Karpas-422 (cell line): ENCODE measurements around the gene TPX2. TPM values are rescaled to one million over a fixed set of nuclear protein-coding genes. Genes with fewer than 3 reads are reported as not detected.
A peak's percentile ranks its signal among the peaks of the same experiment; 100 is the strongest.

ENCODE experiments used
- DNase-seq: peaks from one replicate; pipeline ENCODE4 v3.0.0-alpha.2; 2015
- H2AFZ ChIP-seq: fragments of 200-600 bp; sonication (generic); 2 replicates; pipeline ENCODE4 v1.6.1; 2014; ENCODE audit warnings: antibody characterized with exemption, low read length, mixed read lengths
- H3K27ac ChIP-seq: fragments of 200-600 bp; sonication (generic); 2 replicates; pipeline ENCODE4 v1.5.1; 2014; ENCODE audit warnings: mild to moderate bottlenecking, low read length, moderate library complexity
- H3K27me3 ChIP-seq: fragments of 200-600 bp; sonication (generic); 2 replicates; pipeline ENCODE4 v1.6.1; 2014; ENCODE audit warnings: low read length, mixed read lengths
- H3K36me3 ChIP-seq: fragments of 200-600 bp; sonication (generic); 2 replicates; pipeline ENCODE4 v1.6.1; 2014; ENCODE audit warnings: low read length, mixed read lengths; ENCODE audit not compliant: insufficient read depth
- H3K4me1 ChIP-seq: fragments of 200-600 bp; sonication (generic); 2 replicates; pipeline ENCODE4 v1.6.1; 2014; ENCODE audit warnings: mild to moderate bottlenecking, low read length, mixed read lengths
- H3K4me2 ChIP-seq: fragments of 200-600 bp; sonication (generic); 2 replicates; pipeline ENCODE4 v1.6.1; 2014; ENCODE audit warnings: low read length, low read depth, mild to moderate bottlenecking; ENCODE audit not compliant: poor library complexity, severe bottlenecking
- H3K4me3 ChIP-seq: fragments of 200-600 bp; sonication (generic); 2 replicates; pipeline ENCODE4 v1.5.1; 2014; ENCODE audit warnings: mild to moderate bottlenecking, antibody characterized with exemption, low read length, mixed read lengths
- H3K79me2 ChIP-seq: fragments of 200-600 bp; sonication (generic); 2 replicates; pipeline ENCODE4 v1.6.1; 2014; ENCODE audit warnings: mild to moderate bottlenecking, low read length, mixed read lengths
- H3K9ac ChIP-seq: fragments of 200-600 bp; sonication (generic); 2 replicates; pipeline ENCODE4 v1.6.0; 2014; ENCODE audit warnings: low read length
- H3K9me2 ChIP-seq: fragments of 200-600 bp; sonication (generic), shearing (Covaris generic); replicated peaks from 2 replicates; pipeline ENCODE4 v1.6.0; 2014; ENCODE audit warnings: mild to moderate bottlenecking, low read length, moderate library complexity; ENCODE audit not compliant: insufficient read depth
- H3K9me3 ChIP-seq: fragments of 300-700, 200-600 bp; sonication (generic); 2 replicates; pipeline ENCODE4 v1.6.1; 2014; ENCODE audit warnings: low read length, mixed read lengths
- H4K20me1 ChIP-seq: fragments of 200-600 bp; sonication (generic); 2 replicates; pipeline ENCODE4 v1.6.1; 2014; ENCODE audit warnings: mild to moderate bottlenecking, antibody characterized with exemption, low read length, low read depth; ENCODE audit not compliant: insufficient read depth
- total RNA-seq: library from RNA; depleted of rRNA; stranded (reverse); fragments of >200 nt; shearing (Covaris generic); gene quantifications from 2 replicates; pipeline ENCODE4 v1.2.3, GENCODE V29; 2014; ENCODE audit warnings: low replicate concordance

Gene TPX2
- total RNA-seq, 1 experiment from 2014 or later = 55.5 TPM

- no peak overlapping the region for H3K4me3 ChIP-seq
- H3K27ac ChIP-seq = 0 out of 2 replicates have a peak overlapping the region, but pooled peaks have one; percentile 14
- peaks cover 72% of the 10 kb centered on the region for H3K36me3 ChIP-seq
- H3K9ac ChIP-seq = no peak overlapping the region
- DNase-seq = no peak
- no peaks in the 10 kb centered on the region for H3K9me2 ChIP-seq
- peaks cover 68% of the 10 kb centered on the region for H3K79me2 ChIP-seq
- no peak overlapping the region for H3K4me2 ChIP-seq
- H3K9me3 ChIP-seq = no peaks in the 10 kb centered on the region
- no peaks in the 10 kb centered on the region; the same call in 1 of the 2 replicates for H3K4me1 ChIP-seq
- H3K27me3 ChIP-seq = no peaks in the 10 kb centered on the region
- no peak overlapping the region for H2AFZ ChIP-seq
- no peaks in the 10 kb centered on the region for H4K20me1 ChIP-seq
Measured at GRCh38 chr20:31764641-31765305, 25.7 kb downstream of the TPX2 start.

GRCh38 chr20:31767805-31768204, 28.7 kb downstream of the TPX2 start:
- no peaks in the 10 kb centered on the region; the same call in 1 of the 2 replicates for H3K4me1 ChIP-seq
- DNase-seq = no peak
- H3K4me3 ChIP-seq = no peak overlapping the region
- no peaks in the 10 kb centered on the region for H3K9me2 ChIP-seq
- no peaks in the 10 kb centered on the region for H3K27me3 ChIP-seq
- H3K9ac ChIP-seq = no peak overlapping the region
- H3K36me3 ChIP-seq = peaks cover 71% of the 10 kb centered on the region
- no peak overlapping the region for H2AFZ ChIP-seq
- peaks cover 57% of the 10 kb centered on the region for H3K79me2 ChIP-seq
- H4K20me1 ChIP-seq = no peaks in the 10 kb centered on the region
- H3K27ac ChIP-seq = no peak overlapping the region
- H3K9me3 ChIP-seq = no peaks in the 10 kb centered on the region
- H3K4me2 ChIP-seq = no peak overlapping the region

- H3K79me2 ChIP-seq = peaks cover 52% of the 10 kb centered on the region
- H3K9me2 ChIP-seq = no peaks in the 10 kb centered on the region
- DNase-seq = no peak
- H2AFZ ChIP-seq = no peak overlapping the region
- H4K20me1 ChIP-seq = no peaks in the 10 kb centered on the region
- no peaks in the 10 kb centered on the region for H3K9me3 ChIP-seq
- no peaks in the 10 kb centered on the region for H3K4me1 ChIP-seq
- H3K4me3 ChIP-seq = no peak overlapping the region
- H3K27me3 ChIP-seq = no peaks in the 10 kb centered on the region
- H3K27ac ChIP-seq = no peak overlapping the region
- no peak overlapping the region for H3K9ac ChIP-seq
- no peak overlapping the region for H3K4me2 ChIP-seq
- H3K36me3 ChIP-seq = peaks cover 69% of the 10 kb centered on the region
Measured at GRCh38 chr20:31769681-31770080, 30.6 kb downstream of the TPX2 start.

GRCh38 chr20:31770243-31770642, 31.2 kb downstream of the TPX2 start:
- Histone ChIP-seq H3K9me2 (no peaks in the 10 kb centered on the region), H3K9ac (no peak overlapping the region), H3K4me1 (no peaks in the 10 kb centered on the region), H3K4me3 (no peak overlapping the region), H3K27me3 (no peaks in the 10 kb centered on the region), H3K4me2 (no peak overlapping the region), H2AFZ (no peak overlapping the region), H3K27ac (no peak overlapping the region), H4K20me1 (no peaks in the 10 kb centered on the region), H3K36me3 (peaks cover 67% of the 10 kb centered on the region), H3K9me3 (no peaks in the 10 kb centered on the region), H3K79me2 (peaks cover 50% of the 10 kb centered on the region)
- DNase-seq = no peak

- Histone ChIP-seq H3K9me2 (no peaks in the 10 kb centered on the region), H3K4me3 (no peak overlapping the region), H3K4me2 (no peak overlapping the region), H2AFZ (no peak overlapping the region), H3K9ac (no peak overlapping the region), H3K9me3 (no peaks in the 10 kb centered on the region), H3K27me3 (no peaks in the 10 kb centered on the region), H3K4me1 (no peaks in the 10 kb centered on the region), H3K79me2 (peaks cover 33% of the 10 kb centered on the region), H4K20me1 (no peaks in the 10 kb centered on the region), H3K36me3 (peaks cover 65% of the 10 kb centered on the region), H3K27ac (no peak overlapping the region)
- DNase-seq = peak; percentile 38
Measured at GRCh38 chr20:31774408-31774807, 35.3 kb downstream of the TPX2 start.

GRCh38 chr20:31780839-31781238, 41.7 kb downstream of the TPX2 start:
- H3K9me3 ChIP-seq = no peaks in the 10 kb centered on the region
- H3K4me3 ChIP-seq = no peak overlapping the region
- H4K20me1 ChIP-seq = no peaks in the 10 kb centered on the region
- H3K9ac ChIP-seq = no peak overlapping the region
- 0 out of 2 replicates have a peak, but pooled peaks cover 7% of the 10 kb centered on the region for H3K79me2 ChIP-seq
- peaks cover 67% of the 10 kb centered on the region for H3K36me3 ChIP-seq
- no peak overlapping the region for H3K4me2 ChIP-seq
- H3K27ac ChIP-seq = no peak overlapping the region
- no peaks in the 10 kb centered on the region for H3K27me3 ChIP-seq
- H3K9me2 ChIP-seq = no peaks in the 10 kb centered on the region
- no peak overlapping the region for H2AFZ ChIP-seq
- peak; percentile 34 for DNase-seq
- no peaks in the 10 kb centered on the region for H3K4me1 ChIP-seq

- peak; percentile 29 for DNase-seq
- H2AFZ ChIP-seq = no peak overlapping the region
- peaks cover 74% of the 10 kb centered on the region for H3K36me3 ChIP-seq
- H3K27ac ChIP-seq = no peak overlapping the region
- H3K4me3 ChIP-seq = no peak overlapping the region
- H3K4me2 ChIP-seq = no peak overlapping the region
- H3K4me1 ChIP-seq = no peaks in the 10 kb centered on the region
- no peaks in the 10 kb centered on the region for H4K20me1 ChIP-seq
- H3K9ac ChIP-seq = no peak overlapping the region
- no peaks in the 10 kb centered on the region for H3K27me3 ChIP-seq
- no peaks in the 10 kb centered on the region for H3K9me2 ChIP-seq
- H3K9me3 ChIP-seq = no peaks in the 10 kb centered on the region
- peaks cover 13% of the 10 kb centered on the region; the same call in 1 of the 2 replicates for H3K79me2 ChIP-seq
Measured at GRCh38 chr20:31781945-31782344, 42.9 kb downstream of the TPX2 start.

- Histone ChIP-seq H3K27ac (no peak overlapping the region), H2AFZ (no peak overlapping the region), H3K4me1 (no peaks in the 10 kb centered on the region), H3K36me3 (peaks cover 68% of the 10 kb centered on the region), H3K4me3 (no peak overlapping the region), H4K20me1 (no peaks in the 10 kb centered on the region), H3K27me3 (no peaks in the 10 kb centered on the region), H3K79me2 (peaks cover 25% of the 10 kb centered on the region; the same call in 1 of the 2 replicates), H3K9me3 (no peaks in the 10 kb centered on the region), H3K9me2 (no peaks in the 10 kb centered on the region), H3K4me2 (no peak overlapping the region), H3K9ac (no peak overlapping the region)
- peak; percentile 34 for DNase-seq
Measured at GRCh38 chr20:31784354-31785044, 45.4 kb downstream of the TPX2 start.
